A673 (cell line): ENCODE data around the gene UST.

Source experiments
- EZH2 ChIP-seq: fragments of 200-600 bp; sonication (generic); IDR thresholded peaks from 2 replicates; pipeline ENCODE4 v1.6.1; 2017; ENCODE audit warnings: borderline replicate concordance, low read depth, mild to moderate bottlenecking, mixed read lengths, antibody characterized with exemption, low read length; ENCODE audit not compliant: poor library complexity, severe bottlenecking
- TF ChIP-seq, protein P1 (sequence below): fragments of 300-800, 200-600 bp; sonication (generic); conservative IDR thresholded peaks from 2 replicates; pipeline ENCODE4 v1.5.1; 2017; ENCODE audit warnings: low read depth, mild to moderate bottlenecking, antibody characterized with exemption, low read length, moderate library complexity, mixed read lengths

DNA sequence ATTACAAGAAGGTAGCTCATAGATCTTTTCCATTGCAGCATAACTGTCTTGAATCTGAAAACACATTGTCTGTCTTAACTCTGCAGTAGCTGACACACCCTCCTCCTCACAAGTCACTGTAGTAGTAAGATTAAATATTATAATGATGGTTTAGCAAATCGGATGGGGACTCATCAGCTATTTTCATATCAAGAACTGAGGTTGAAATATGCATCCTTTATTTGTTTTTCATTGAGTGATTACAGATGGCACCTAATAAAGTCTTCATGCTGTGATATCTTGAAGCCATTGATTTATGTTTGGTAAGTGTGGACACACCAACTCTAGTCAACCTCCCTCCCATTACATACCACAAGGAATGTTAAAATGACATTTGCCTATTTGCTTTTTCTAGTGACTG lies 303.3 kb downstream of the UST start:
- TF ChIP-seq, protein P1, sequence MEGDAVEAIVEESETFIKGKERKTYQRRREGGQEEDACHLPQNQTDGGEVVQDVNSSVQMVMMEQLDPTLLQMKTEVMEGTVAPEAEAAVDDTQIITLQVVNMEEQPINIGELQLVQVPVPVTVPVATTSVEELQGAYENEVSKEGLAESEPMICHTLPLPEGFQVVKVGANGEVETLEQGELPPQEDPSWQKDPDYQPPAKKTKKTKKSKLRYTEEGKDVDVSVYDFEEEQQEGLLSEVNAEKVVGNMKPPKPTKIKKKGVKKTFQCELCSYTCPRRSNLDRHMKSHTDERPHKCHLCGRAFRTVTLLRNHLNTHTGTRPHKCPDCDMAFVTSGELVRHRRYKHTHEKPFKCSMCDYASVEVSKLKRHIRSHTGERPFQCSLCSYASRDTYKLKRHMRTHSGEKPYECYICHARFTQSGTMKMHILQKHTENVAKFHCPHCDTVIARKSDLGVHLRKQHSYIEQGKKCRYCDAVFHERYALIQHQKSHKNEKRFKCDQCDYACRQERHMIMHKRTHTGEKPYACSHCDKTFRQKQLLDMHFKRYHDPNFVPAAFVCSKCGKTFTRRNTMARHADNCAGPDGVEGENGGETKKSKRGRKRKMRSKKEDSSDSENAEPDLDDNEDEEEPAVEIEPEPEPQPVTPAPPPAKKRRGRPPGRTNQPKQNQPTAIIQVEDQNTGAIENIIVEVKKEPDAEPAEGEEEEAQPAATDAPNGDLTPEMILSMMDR = no peak
- TF ChIP-seq EZH2 = no peak
